Muscle layer of colon (tissue), 2 donors: ENCODE data around the gene IQCK.
"Not testable (repeated sequence)": the region's sequence is repeated elsewhere in the genome, so short reads cannot be mapped to it uniquely, and the experiment has no call there.

ENCODE experiments used
- H3K27ac ChIP-seq: one replicate; pipeline ENCODE4 v1.7.0; 2013; ENCODE audit warnings: low read depth, mild to moderate bottlenecking, low read length, moderate library complexity
- H3K27me3 ChIP-seq, 2 donors: one replicate each; pipeline ENCODE4 v1.7.0; 2013; ENCODE audit warnings: low read length in 2 of 2, mild to moderate bottlenecking in 2 of 2; ENCODE audit not compliant: insufficient read depth in 2 of 2, control insufficient read depth in 1 of 2
- H3K36me3 ChIP-seq: one replicate; pipeline ENCODE4 v1.7.0; 2013; ENCODE audit warnings: mild to moderate bottlenecking, low read length; ENCODE audit not compliant: insufficient read depth
- H3K4me1 ChIP-seq: one replicate; pipeline ENCODE4 v1.7.0; 2013; ENCODE audit warnings: mild to moderate bottlenecking, low read length; ENCODE audit not compliant: insufficient read depth
- H3K4me3 ChIP-seq, 2 donors: one replicate each; pipeline ENCODE4 v1.7.0; 2013; ENCODE audit warnings: low read length in 2 of 2, low read depth in 1 of 2, mild to moderate bottlenecking in 1 of 2, moderate library complexity in 1 of 2
- H3K9ac ChIP-seq: one replicate; pipeline ENCODE4 v1.7.0; 2013; ENCODE audit warnings: low read length
- H3K9me3 ChIP-seq: one replicate; pipeline ENCODE4 v1.7.0; 2013; ENCODE audit warnings: mild to moderate bottlenecking, low read length
- donor health status: abdominal sarcoma.
- donor health status: Adenocarcinoma of cecum.

Gene IQCK

GRCh38 chr16:19717741-19718623, at the start of gene IQCK, which contains the start of gene KNOP1:
TSS of gene IQCK (plus strand) at chr16:19718271. CDS start at chr16:19718307, 36 bp downstream.
TSS of gene KNOP1 (minus strand) at chr16:19718227. CDS start at chr16:19715035, 3,192 bp downstream.
- Histone ChIP-seq H3K9ac (peak within 1 kb of the TSS; percentile 51), H3K27me3 (no peaks in the 10 kb centered on the region), H3K27ac (peak within 1 kb of the TSS; percentile 36), H3K9me3 (no peaks in the 10 kb centered on the region), H3K36me3 (peaks cover 8% of the 10 kb centered on the region), H3K4me3 (peak within 1 kb of the TSS; percentile 91 to 94), H3K4me1 (peaks cover 20% of the 10 kb centered on the region)

- Histone ChIP-seq H3K4me1 (no peaks in the 10 kb centered on the region), H3K9me3 (no peaks in the 10 kb centered on the region), H3K27ac (no peak overlapping the region), H3K9ac (no peak overlapping the region), H3K4me3 (no peak overlapping the region), H3K27me3 (no peaks in the 10 kb centered on the region), H3K36me3 (peaks cover 31% of the 10 kb centered on the region)
These were observed 45.7 kb upstream of the IQCK start for GRCh38 chr16:19672378-19672777.

- Histone ChIP-seq H3K9me3 (no peaks in the 10 kb centered on the region), H3K4me1 (no peaks in the 10 kb centered on the region), H3K27ac (no peak overlapping the region), H3K9ac (no peak overlapping the region), H3K4me3 (no peak overlapping the region), H3K27me3 (no peaks in the 10 kb centered on the region), H3K36me3 (peaks cover 13% of the 10 kb centered on the region)
These were observed 43.6 kb upstream of the IQCK start for GRCh38 chr16:19674485-19674884.

- H3K27me3 ChIP-seq: no peaks in the 10 kb centered on the region
- no peak overlapping the region for H3K27ac ChIP-seq
- H3K36me3 ChIP-seq: peaks cover 11% of the 10 kb centered on the region
- no peaks in the 10 kb centered on the region for H3K4me1 ChIP-seq
- H3K9ac ChIP-seq: no peak overlapping the region
- no peaks in the 10 kb centered on the region for H3K9me3 ChIP-seq
- no peak overlapping the region for H3K4me3 ChIP-seq
These were observed 40.7 kb upstream of the IQCK start for GRCh38 chr16:19677402-19677801.

GRCh38 chr16:19678804-19679203, 39.3 kb upstream of the IQCK start:
- Histone ChIP-seq H3K27ac (no peak overlapping the region), H3K36me3 (peaks cover 25% of the 10 kb centered on the region), H3K9me3 (no peaks in the 10 kb centered on the region), H3K27me3 (no peaks in the 10 kb centered on the region), H3K4me1 (no peaks in the 10 kb centered on the region), H3K4me3 (no peak overlapping the region), H3K9ac (no peak overlapping the region)

- H3K36me3 ChIP-seq: peaks cover 29% of the 10 kb centered on the region
- not testable (repeated sequence) for H3K27ac ChIP-seq, H3K4me3 ChIP-seq, H3K9me3 ChIP-seq, H3K27me3 ChIP-seq, H3K4me1 ChIP-seq, H3K9ac ChIP-seq
These were observed 38.8 kb upstream of the IQCK start for GRCh38 chr16:19679281-19679680.

GRCh38 chr16:19680881-19681340, 37.2 kb upstream of the IQCK start:
- H3K9me3 ChIP-seq: no peaks in the 10 kb centered on the region
- H3K27ac ChIP-seq: no peak overlapping the region
- H3K4me1 ChIP-seq: no peaks in the 10 kb centered on the region
- H3K36me3 ChIP-seq: peaks cover 43% of the 10 kb centered on the region
- H3K9ac ChIP-seq: no peak overlapping the region
- no peaks in the 10 kb centered on the region for H3K27me3 ChIP-seq
- H3K4me3 ChIP-seq: no peak overlapping the region

- no peaks in the 10 kb centered on the region for H3K27me3 ChIP-seq
- H3K4me3 ChIP-seq: no peak overlapping the region
- H3K9me3 ChIP-seq: no peaks in the 10 kb centered on the region
- H3K36me3 ChIP-seq: peaks cover 48% of the 10 kb centered on the region
- no peak overlapping the region for H3K9ac ChIP-seq
- H3K27ac ChIP-seq: no peak overlapping the region
- H3K4me1 ChIP-seq: no peaks in the 10 kb centered on the region
These were observed 36.4 kb upstream of the IQCK start for GRCh38 chr16:19681637-19682036.

GRCh38 chr16:19683453-19684236, 34.4 kb upstream of the IQCK start:
- H3K36me3 ChIP-seq: peaks cover 62% of the 10 kb centered on the region
- H3K4me1 ChIP-seq: no peaks in the 10 kb centered on the region
- no peaks in the 10 kb centered on the region for H3K27me3 ChIP-seq
- H3K27ac ChIP-seq: no peak overlapping the region
- no peak overlapping the region for H3K4me3 ChIP-seq
- H3K9me3 ChIP-seq: no peaks in the 10 kb centered on the region
- no peak overlapping the region for H3K9ac ChIP-seq

- no peak overlapping the region for H3K4me3 ChIP-seq
- H3K27me3 ChIP-seq: no peaks in the 10 kb centered on the region
- H3K36me3 ChIP-seq: peaks cover 59% of the 10 kb centered on the region
- no peak overlapping the region for H3K27ac ChIP-seq
- H3K9me3 ChIP-seq: no peaks in the 10 kb centered on the region
- H3K9ac ChIP-seq: no peak overlapping the region
- H3K4me1 ChIP-seq: no peaks in the 10 kb centered on the region
These were observed 32.9 kb upstream of the IQCK start for GRCh38 chr16:19685176-19685575.

GRCh38 chr16:19687279-19687678, 30.8 kb upstream of the IQCK start:
- H3K4me3 ChIP-seq: no peak overlapping the region
- peaks cover 54% of the 10 kb centered on the region for H3K36me3 ChIP-seq
- H3K27me3 ChIP-seq: no peaks in the 10 kb centered on the region
- H3K4me1 ChIP-seq: no peaks in the 10 kb centered on the region
- no peaks in the 10 kb centered on the region for H3K9me3 ChIP-seq
- no peak overlapping the region for H3K27ac ChIP-seq
- H3K9ac ChIP-seq: no peak overlapping the region
